ENCODE measurements around the gene LGR4.

- TF ChIP-seq CTCF (IDR thresholded peaks at IDR 0.05) (no peak), POLR2A (IDR thresholded peaks at IDR 0.05) (no peak)
Measured at GRCh38 chr11:27520226-27520625, 47.6 kb upstream of the LGR4 start.
